Measurements from ENCODE around the gene IFI30.

Gene IFI30

GRCh38 chr19:18153556-18154134 is 20.0 kb upstream of the IFI30 start:
- peaks cover 16% of the 10 kb centered on the region for H3K36me3 ChIP-seq
- H3K4me1 ChIP-seq = peaks cover 22% of the 10 kb centered on the region
- peak overlapping the region; percentile 81 for H3K4me3 ChIP-seq (ENCODE audit: low read depth, low read length)
- no peak for DNase-seq
- no peaks in the 10 kb centered on the region for H3K9me3 ChIP-seq
- no peak for TF ChIP-seq CTCF (IDR thresholded peaks at IDR 0.05; ENCODE audit: low read depth, low read length)
- no peaks in the 10 kb centered on the region for H3K27me3 ChIP-seq

DNA sequence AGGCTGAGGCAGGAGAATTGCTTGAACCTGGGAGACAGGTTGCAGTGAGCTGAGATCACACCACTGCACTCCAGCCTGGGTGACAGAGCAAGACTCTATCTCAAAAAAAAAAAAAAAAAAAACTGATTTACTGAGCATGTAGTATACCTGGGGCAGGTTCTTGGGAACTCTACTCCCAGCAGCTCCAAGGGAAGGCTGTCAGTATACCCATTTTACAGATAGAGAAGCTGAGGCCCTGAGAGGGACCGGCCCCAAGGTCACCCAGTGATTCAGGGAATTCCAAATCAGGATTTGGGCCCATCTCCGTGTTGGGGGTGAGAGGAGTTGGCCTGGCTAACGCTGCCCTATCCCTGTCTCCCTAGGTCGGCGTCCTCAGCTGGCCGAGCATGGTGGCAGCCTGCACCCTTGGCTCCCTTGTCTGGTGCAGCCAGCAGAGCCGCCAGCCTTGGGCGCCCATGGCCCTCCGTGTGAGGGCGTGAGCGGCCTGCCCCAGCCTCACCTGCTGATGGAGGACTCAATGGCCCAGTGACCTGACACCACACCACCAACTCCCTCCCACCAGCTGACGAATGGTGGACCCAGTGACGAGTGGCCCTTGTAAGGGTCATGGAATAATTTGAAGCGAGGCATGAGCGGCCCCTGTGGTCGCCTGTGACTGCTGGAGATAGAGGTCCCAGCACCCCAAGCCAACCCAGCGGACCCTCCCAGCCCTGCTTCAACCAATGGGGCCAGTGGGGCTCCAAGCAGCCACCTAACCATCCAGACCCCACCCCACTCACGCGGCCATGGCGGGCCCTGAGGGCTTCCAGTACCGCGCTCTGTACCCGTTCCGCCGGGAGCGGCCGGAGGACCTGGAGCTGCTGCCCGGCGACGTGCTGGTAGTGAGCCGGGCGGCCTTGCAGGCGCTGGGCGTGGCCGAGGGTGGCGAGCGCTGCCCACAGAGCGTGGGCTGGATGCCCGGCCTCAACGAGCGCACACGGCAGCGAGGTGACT is 18.2 kb upstream of the IFI30 start:
- TF ChIP-seq CTCF (IDR thresholded peaks at IDR 0.05; ENCODE audit: low read depth, low read length) = no peak
- Histone ChIP-seq H3K36me3 (peaks cover 25% of the 10 kb centered on the region), H3K9me3 (no peaks in the 10 kb centered on the region), H3K4me3 (ENCODE audit: low read depth, low read length) (no peak overlapping the region), H3K4me1 (peaks cover 22% of the 10 kb centered on the region), H3K27me3 (no peaks in the 10 kb centered on the region)
- no peak for DNase-seq

GRCh38 chr19:18156268-18156667 is 17.3 kb upstream of the IFI30 start:
- H3K4me3 ChIP-seq (ENCODE audit: low read depth, low read length) = no peak overlapping the region
- no peaks in the 10 kb centered on the region for H3K27me3 ChIP-seq
- peaks cover 22% of the 10 kb centered on the region for H3K4me1 ChIP-seq
- H3K36me3 ChIP-seq = peaks cover 30% of the 10 kb centered on the region
- H3K9me3 ChIP-seq = no peaks in the 10 kb centered on the region
- TF ChIP-seq CTCF (IDR thresholded peaks at IDR 0.05; ENCODE audit: low read depth, low read length) = no peak
- DNase-seq = no peak

- DNase-seq = peak; percentile 98
- H3K4me1 ChIP-seq = peaks cover 20% of the 10 kb centered on the region
- H3K36me3 ChIP-seq = peaks cover 35% of the 10 kb centered on the region
- H3K9me3 ChIP-seq = no peaks in the 10 kb centered on the region
- TF ChIP-seq CTCF (IDR thresholded peaks at IDR 0.05; ENCODE audit: low read depth, low read length) = no peak
- peak overlapping the region; percentile 31 for H3K4me3 ChIP-seq (ENCODE audit: low read depth, low read length)
- H3K27me3 ChIP-seq = no peaks in the 10 kb centered on the region
Measured at GRCh38 chr19:18156841-18157464, 16.7 kb upstream of the IFI30 start.

DNA sequence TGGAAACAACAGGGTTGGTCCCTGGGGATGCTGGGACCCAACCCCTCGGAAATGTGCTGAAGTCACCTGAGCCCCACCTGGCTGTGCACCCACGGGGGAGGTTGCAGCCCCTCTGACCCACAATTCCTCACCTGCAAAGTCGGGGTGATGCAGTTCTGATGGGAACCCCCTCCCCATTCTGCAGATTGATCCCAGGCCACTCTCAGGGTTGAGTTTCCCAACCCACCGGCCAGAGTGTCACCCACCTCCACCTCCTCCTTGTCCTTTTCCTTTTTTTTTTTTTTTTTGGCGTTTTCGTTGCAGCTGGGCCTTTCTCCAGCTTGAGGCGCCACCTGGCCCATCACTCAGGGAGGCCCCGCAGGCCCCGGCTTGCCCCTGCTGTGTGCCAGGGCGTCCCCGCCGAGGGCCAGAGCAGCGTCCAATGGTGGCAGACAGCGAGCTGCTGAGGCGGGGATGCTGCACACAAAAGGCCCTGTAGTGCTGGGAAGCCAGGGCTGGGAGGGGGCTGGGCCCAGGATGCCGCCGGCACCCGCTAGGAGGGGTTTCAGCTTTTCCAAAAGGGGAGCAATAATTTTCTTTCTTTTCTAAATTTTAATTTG is 16.0 kb upstream of the IFI30 start:
- peaks cover 40% of the 10 kb centered on the region for H3K36me3 ChIP-seq
- H3K9me3 ChIP-seq = no peaks in the 10 kb centered on the region
- peaks cover 20% of the 10 kb centered on the region for H3K4me1 ChIP-seq
- TF ChIP-seq CTCF (IDR thresholded peaks at IDR 0.05; ENCODE audit: low read depth, low read length) = no peak
- no peaks in the 10 kb centered on the region for H3K27me3 ChIP-seq
- peak overlapping the region; percentile 31 for H3K4me3 ChIP-seq (ENCODE audit: low read depth, low read length)
- DNase-seq = peak; percentile 92
